MG63 (cell line): ENCODE results near the gene NT5DC2. TPM values are rescaled to one million over a fixed set of nuclear protein-coding genes. Genes with fewer than 3 reads are reported as not detected.

Source experiments
- DNase-seq: peaks from one replicate; pipeline ENCODE4 v3.0.0-alpha.2; 2020
- H3K27me3 ChIP-seq: fragments of 250-450 bp; sonication (Bioruptor Pico); 2 replicates; pipeline ENCODE4 v1.5.1; 2020; ENCODE audit warnings: mild to moderate bottlenecking, moderate library complexity
- H3K36me3 ChIP-seq: fragments of 250-450 bp; sonication (Bioruptor Pico); 2 replicates; pipeline ENCODE4 v1.5.1; 2020; ENCODE audit warnings: mild to moderate bottlenecking, moderate library complexity
- H3K4me3 ChIP-seq: fragments of 250-450 bp; sonication (Bioruptor Pico); 2 replicates; pipeline ENCODE4 v1.5.1; 2020; ENCODE audit warnings: mild to moderate bottlenecking, moderate library complexity
- H3K9me3 ChIP-seq: fragments of 250-450 bp; sonication (Bioruptor Pico); 2 replicates; pipeline ENCODE4 v1.5.1; 2020; ENCODE audit warnings: mild to moderate bottlenecking, moderate library complexity
- total RNA-seq: library from RNA; depleted of rRNA; stranded (reverse); fragments of >200 nt; shearing (Covaris generic); gene quantifications from 2 replicates; pipeline ENCODE4 v1.2.3, GENCODE V29; 2014; ENCODE audit warnings: low replicate concordance

NT5DC2 gene
- total RNA-seq, 1 experiment from 2014 or later = 21.5 TPM

DNA sequence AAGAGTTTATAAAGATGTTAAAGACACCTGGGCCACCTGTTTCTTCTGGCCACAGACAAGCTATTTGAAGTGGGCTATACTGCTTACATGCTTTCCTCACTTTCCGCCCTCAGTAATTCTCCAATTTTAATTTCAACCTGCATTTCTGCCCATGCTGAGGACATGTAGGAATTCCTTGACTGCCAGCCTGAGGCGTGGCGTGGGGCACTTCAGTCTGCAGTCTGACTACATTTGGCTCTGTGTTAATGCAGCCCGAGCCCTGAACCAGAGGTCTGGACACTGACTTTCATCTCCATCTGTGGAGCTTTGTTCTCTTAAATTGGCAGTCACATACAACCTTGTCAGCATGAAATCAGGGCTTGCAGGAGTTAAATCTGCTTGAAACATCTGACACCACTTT, 11.3 kb upstream of the NT5DC2 start:
- H3K9me3 ChIP-seq = no peaks in the 10 kb centered on the region
- no peak overlapping the region for H3K4me3 ChIP-seq
- peaks cover 29% of the 10 kb centered on the region for H3K36me3 ChIP-seq
- no peak for DNase-seq
- no peaks in the 10 kb centered on the region for H3K27me3 ChIP-seq

DNA sequence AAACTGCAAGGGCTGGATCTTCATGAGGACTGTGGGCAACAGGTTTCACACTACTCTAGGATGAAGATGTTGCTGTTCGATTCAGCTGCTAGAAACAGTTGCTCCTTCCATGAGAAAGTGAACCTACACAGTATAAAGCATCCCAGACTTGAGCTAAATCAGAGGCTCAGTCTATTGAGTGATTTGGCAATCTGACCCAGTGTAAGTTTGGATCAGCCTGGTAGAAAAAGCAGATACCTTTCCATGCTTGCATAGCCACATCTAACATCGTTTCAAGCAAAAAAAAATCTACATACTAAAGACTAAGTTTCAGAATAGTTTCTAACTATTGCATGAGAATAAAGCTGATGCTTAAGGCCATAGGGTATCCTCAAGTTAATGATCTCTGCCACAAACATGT, 7.4 kb upstream of the NT5DC2 start:
- H3K4me3 ChIP-seq = no peak overlapping the region
- peaks cover 15% of the 10 kb centered on the region for H3K36me3 ChIP-seq
- H3K9me3 ChIP-seq = no peaks in the 10 kb centered on the region
- no peak for DNase-seq
- H3K27me3 ChIP-seq = no peaks in the 10 kb centered on the region

DNA sequence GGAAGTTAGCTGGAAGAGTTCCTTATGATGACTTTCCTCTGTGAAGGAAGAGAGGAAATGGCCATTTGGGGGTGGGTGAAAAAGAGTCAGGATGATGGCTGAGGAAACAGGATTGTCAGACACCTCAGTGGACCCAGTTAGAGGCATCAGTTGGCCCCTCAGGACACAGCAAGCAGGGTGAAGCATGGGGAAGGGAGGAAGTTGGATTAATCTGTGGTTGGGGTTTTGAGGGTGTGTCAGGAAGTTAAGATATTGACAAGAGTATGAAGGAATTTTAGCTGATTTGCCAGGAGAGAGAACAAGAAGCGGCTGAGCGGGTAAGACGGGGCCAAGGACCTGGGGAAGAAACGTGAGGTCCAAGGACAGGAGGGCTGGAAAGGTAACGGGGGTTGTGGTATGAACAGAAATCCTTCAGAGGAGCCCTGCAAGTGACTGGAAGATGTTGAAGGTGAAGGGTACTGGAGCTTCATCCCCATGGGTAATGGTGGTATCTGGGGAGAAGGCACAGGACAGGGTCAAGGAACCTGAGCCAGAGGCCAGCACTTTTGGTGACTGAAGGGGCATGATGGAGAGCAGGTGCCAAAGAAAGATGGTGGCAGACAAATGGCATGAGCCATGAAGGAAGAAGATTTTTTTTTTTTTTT, 5.5 kb upstream of the NT5DC2 start:
- H3K9me3 ChIP-seq = no peaks in the 10 kb centered on the region
- no peaks in the 10 kb centered on the region for H3K27me3 ChIP-seq
- H3K36me3 ChIP-seq = peaks cover 15% of the 10 kb centered on the region
- no peak for DNase-seq
- no peak overlapping the region for H3K4me3 ChIP-seq

DNA sequence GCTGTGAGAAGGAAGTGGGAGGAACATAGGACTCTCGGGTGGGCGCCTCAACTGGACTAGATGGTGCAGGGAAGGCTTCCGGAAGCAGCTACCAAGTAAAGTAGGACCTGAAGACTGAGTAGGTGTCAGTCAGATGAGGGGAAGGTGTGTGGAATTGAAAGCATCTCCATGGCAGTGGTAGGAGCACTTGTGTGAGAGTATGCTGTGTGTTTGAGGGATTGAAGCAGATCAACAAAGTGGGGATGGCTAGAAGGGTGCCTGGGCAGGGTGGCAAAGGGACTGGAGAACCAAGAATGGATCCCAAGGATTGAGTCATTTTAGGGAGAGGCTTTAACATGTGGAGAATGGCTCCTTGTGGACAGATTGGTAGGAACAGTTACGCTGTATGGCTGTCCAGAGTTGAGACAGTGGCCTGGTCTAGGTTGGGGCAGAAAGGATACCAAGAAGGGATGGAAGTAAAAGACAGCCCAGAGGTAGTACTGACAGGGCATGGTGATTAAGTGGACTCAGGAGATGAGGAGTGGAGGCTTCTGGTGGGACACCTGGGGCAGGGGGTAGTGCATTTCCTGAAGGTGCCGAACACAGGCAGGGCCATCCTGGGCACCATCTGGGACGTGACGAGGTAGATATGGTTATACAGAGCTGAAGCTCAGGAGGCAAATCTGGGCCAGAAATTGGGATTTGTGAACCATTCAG, 4.2 kb upstream of the NT5DC2 start:
- Histone ChIP-seq H3K4me3 (peak overlapping the region; percentile 84), H3K9me3 (no peaks in the 10 kb centered on the region), H3K36me3 (peaks cover 15% of the 10 kb centered on the region), H3K27me3 (no peaks in the 10 kb centered on the region)
- no peak for DNase-seq

DNA sequence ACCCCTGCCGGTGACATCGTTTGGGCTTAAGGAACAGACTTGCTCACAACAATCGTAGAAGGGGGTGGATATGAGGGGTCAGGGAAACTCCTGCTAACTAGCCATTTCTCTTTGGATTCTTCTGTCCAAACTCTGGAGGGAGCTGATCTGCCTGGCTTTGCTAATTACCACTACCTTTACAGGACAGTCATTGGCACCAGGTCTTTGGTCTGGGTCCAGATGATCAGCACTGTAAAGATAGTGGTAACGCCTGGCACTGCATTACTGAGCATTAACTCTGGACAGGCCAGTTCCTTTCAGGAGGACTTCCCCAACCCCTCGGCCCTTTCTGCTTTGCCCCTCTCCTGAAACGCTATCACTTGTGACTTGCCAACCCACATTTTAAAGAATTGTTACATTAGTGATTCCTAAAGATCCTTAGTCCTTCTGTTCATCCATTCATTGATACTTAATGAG, 3.5 kb upstream of the NT5DC2 start:
- Histone ChIP-seq H3K36me3 (peaks cover 15% of the 10 kb centered on the region), H3K4me3 (peak overlapping the region; percentile 84), H3K9me3 (no peaks in the 10 kb centered on the region), H3K27me3 (no peaks in the 10 kb centered on the region)
- no peak for DNase-seq

DNA sequence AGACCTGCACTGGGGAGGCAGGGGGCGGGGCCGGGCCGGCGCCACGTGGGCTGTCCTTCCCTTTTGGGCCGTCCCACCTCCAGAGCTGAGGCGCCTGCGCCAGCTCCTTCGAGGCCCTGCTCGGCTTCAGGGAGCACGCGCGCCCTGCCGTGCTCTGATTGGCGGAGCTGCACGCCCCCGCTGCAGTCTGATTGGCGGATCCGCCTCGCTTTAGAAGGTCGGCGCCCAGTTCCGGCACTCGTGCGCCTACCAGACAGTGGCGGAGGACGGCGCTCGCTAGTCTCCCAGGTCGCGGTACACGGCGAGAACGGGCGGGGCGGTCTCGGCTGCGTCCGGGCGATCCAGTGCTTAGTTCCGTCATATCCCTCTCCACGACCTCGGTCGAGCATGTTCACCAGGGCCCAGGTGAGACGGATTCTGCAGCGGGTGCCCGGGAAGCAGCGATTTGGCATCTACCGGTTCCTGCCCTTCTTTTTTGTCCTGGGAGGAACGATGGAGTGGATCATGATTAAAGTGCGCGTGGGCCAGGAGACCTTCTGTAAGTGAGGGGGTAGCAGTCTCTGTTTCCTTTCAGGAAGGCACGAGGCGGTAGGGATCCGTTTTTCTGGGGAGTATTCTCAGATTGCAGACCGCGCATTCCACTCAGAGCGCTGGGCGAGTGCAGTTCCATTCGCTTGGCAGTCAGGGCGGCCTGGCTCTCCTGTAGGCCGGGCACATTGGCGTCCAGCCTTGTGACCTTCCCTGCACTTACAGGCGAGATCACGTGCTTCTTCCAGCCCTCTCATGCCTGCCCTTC, 2.9 kb upstream of the NT5DC2 start, which contains the start of gene UQCC5:
Gene UQCC5 (plus strand): TSS at position 237 of the 796 bp plus-strand sequence. CDS start 151 bp downstream, at position 388.
- Histone ChIP-seq H3K36me3 (peaks cover 13% of the 10 kb centered on the region), H3K9me3 (no peaks in the 10 kb centered on the region), H3K27me3 (no peaks in the 10 kb centered on the region), H3K4me3 (peak within 1 kb of the TSS; percentile 84)
- peak; percentile 96 for DNase-seq

DNA sequence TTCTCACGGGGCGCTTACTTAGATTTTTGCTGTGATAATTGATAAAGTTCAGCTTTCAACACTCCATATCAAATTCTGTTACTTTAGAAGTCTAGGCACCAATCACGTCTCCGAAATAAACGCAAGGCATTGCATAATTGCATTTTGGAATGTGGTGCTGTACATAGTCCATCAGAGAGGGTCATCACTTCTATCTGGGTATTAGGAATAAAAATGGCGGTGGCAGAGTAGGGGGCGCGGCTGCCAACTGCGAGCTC, 2.4 kb upstream of the NT5DC2 start:
- H3K9me3 ChIP-seq = no peaks in the 10 kb centered on the region
- no peak for DNase-seq
- H3K27me3 ChIP-seq = no peaks in the 10 kb centered on the region
- H3K36me3 ChIP-seq = peaks cover 10% of the 10 kb centered on the region; the same call in 1 of the 2 replicates
- H3K4me3 ChIP-seq = peak overlapping the region; percentile 13; the same call in 1 of the 2 replicates

DNA sequence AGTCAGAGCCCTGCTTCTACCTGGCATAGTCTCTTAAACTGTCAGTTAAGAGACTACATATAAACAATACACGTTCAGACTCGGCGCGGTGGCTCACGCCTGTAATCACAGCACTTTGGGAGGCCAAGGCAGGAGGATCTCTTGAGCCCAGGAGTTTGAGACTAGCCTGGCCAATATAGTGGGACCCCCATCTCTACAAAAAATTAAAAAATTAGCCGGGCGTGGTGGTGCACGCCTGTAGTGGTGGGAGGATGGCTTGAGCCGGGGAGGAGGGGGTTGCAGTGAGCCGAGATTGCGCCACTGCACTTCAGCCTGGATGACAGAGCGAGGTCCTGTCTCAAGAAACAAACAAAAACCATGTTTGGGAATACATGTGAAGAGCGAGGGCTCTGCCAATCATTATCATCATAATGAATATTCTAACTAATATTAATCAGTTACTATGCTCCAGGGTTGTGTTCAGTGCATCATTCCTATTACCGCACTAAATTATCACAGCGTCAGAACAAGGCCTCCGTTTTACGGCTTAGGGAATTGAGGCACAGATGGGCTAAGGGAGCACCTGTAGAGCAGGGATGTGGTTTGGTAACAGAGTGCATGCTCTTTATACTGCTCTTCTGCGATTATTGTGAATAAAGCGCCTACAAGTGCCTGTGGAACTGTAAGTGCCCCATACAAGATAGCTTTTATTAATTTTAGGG, 1.9 kb upstream of the NT5DC2 start:
- Histone ChIP-seq H3K27me3 (no peaks in the 10 kb centered on the region), H3K9me3 (no peaks in the 10 kb centered on the region), H3K4me3 (peak overlapping the region; percentile 13; the same call in 1 of the 2 replicates), H3K36me3 (peaks cover 6% of the 10 kb centered on the region; the same call in 1 of the 2 replicates)
- no peak for DNase-seq

DNA sequence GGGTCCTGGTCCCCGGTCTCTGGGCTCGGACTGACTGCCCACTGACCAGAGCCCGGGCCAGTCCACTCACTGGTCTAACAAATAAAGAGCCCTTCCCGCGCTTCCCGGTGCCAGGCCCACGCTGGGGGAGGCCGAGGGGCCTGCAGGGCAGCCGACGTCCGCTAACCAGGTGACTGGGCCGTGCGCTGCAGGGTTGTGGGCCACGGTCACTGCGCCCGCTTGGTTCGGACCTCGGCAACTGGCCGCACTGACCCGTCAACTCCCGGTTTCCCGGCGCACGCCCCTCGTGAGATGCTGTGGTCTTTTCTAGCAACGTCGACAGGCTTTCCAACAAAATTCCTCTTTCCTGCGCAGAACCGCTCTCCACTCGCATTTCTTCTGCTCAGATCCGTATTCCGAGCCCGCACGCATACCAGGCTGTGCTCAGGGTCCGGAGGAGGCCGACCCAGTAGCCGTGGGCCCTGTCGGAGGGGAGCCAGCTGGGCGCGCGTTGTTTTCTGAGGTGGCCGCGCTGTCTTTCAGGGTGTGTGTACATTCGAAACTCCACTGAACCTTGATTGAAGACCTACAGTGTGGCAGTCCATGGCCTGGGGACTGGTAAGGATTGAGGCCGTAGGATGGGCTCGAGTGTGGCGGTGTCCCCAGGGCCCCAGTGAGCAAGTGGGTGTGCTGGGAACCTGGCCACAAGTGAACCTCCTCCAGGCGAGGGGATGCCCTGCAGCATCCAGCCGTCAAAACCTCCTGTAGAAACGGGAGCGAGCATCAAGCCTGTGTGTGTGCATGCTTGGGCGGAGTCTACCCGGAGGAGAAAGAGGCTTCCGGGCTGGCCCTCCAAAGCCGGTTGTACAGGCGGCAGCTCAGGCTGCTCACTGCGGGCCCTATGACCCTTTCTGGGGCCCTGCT, 875 bp upstream of the NT5DC2 start:
- Histone ChIP-seq H3K27me3 (no peaks in the 10 kb centered on the region), H3K36me3 (peaks cover 2% of the 10 kb centered on the region; the same call in 1 of the 2 replicates), H3K4me3 (peak overlapping the region; percentile 64), H3K9me3 (no peaks in the 10 kb centered on the region)
- DNase-seq = peak; percentile 59

DNA sequence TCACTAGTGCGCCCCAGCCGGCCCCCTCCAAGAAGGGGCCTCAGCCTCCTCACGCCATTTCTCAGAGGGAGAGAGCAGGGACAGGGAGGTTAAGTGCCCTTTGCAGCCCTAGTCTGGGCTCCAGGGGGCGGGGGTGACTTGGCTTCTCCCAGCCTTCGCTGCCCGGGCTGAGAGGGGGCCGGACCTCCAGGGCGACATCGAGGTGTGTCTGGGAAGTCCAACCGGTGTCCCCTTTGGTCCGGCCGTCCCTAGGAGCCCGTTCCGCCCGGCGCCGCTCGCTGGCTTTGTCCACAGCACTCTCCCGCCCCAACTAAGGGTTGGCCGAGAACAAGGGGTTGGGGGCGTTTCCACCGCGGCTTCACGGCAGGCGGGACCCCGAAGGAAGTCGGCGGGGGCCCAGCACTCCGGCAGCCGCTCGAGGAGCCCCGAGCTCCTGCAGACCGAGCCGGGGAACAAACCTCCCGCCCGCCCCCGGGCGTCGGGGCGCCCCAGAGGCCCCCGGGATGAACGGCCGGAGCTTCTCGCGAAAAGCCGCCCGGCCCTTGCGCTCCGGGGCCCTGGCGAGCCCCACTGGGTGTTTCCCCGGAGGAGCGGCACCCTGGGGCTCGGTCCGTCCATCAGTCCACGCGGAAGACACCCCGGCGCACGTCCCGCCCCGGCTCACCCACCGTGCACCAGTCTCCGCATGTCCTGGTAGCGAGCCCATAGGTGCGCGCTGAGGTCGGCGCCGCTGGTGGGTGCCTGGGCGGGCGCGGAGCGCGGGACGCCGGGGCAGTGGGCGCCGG, 627 bp downstream of the NT5DC2 start:
- no peak for DNase-seq
- no peaks in the 10 kb centered on the region for H3K27me3 ChIP-seq
- peaks cover 6% of the 10 kb centered on the region for H3K36me3 ChIP-seq
- no peaks in the 10 kb centered on the region for H3K9me3 ChIP-seq
- peak overlapping the region; percentile 60 for H3K4me3 ChIP-seq

DNA sequence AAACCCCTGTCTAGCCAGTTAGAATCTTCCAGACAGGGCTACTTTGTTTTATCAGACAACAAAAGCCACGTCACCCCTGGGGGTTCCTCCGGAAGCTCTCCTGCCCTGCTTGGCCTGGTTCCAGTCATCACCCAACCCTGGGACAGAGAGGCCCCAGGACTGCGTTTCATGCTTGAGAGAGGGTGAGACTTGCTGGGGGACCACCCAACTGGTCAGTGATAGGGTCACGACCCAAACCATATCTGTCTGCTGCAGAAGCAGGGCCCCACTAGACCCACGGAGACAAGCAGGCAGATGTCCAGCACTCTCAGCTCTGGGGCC, 1.2 kb downstream of the NT5DC2 start:
- Histone ChIP-seq H3K36me3 (peaks cover 8% of the 10 kb centered on the region), H3K9me3 (no peaks in the 10 kb centered on the region), H3K4me3 (peak overlapping the region; percentile 60), H3K27me3 (no peaks in the 10 kb centered on the region)
- DNase-seq = no peak

DNA sequence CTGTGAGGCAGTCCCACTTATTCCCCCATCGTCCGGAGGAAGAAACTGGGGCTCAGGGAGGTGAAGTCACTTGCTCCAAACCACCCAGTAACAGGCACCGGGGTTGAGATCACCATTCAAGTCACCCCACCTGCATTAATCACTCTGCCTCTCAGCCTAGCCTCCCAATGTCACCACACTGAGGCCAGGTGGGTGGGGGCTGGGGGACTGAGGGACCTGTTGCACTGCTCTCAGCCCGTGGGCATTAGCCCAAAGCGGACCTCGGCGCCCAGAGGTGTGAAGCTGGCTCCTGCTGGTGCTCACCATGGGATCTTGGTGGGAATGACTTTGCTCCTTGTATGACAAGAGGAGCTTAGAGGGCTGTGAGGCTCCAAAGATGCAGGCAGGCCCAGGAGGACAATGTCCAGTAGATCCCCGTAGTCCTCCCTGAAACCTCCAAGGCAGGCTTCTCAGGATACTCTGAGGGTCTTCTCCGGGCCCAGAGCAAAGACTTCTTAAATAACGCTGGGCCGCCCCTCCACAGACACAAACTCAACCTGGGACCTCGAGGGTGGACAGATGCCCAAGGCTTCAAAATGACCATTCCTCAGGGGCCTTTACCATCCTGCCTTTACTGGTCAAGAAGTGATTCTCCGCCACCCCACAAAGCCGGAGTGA, 1.7 kb downstream of the NT5DC2 start:
- Histone ChIP-seq H3K4me3 (no peak overlapping the region; the same call in 1 of the 2 replicates), H3K36me3 (peaks cover 8% of the 10 kb centered on the region), H3K27me3 (no peaks in the 10 kb centered on the region), H3K9me3 (no peaks in the 10 kb centered on the region)
- DNase-seq = no peak

DNA sequence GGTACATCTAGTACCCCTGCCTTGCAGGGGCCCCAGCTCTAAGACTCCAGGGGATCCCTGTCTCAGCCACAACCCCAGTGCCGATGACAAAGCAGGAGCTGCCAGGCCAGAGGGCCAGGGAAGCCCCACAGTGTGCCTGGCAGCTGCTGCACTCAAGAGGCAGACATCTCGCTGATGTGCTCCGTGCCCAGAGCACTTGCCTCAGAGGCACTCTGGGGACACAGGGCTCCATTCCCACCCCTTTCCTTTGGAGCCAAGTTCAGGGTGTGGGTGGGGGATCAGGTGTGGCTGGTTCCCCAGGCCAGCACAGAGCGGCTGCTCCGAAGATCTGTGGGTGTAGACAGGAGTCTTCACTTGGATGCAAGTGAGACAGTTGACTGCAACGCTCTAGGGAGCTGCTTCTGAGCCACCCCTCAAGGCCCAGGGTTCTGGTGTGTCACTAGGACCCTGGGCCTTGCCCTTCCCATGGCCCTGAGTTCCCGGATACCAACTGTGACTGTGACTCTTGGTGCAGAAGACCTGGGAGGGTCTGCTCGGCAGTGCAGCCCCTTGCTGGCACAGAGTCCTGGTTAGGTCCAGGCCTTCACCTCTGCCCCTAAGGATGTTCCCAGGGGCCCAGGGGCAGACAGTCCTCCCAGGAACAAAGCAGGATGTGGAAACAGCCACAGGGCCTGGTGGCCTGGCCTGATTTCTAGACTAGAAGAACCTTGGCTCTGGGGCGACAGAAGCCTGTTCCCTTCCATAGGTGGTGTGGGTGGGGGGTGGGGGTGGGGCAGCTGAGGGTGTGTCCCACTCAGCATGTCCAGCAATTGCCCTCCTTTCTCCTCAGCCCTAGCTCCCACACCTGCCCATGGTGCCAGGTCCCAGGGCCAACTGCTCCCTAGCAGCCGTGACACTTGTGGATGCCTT, 2.5 kb downstream of the NT5DC2 start:
- H3K4me3 ChIP-seq = no peak overlapping the region
- H3K36me3 ChIP-seq = peaks cover 8% of the 10 kb centered on the region
- no peaks in the 10 kb centered on the region for H3K9me3 ChIP-seq
- no peaks in the 10 kb centered on the region for H3K27me3 ChIP-seq
- no peak for DNase-seq
